DMS 273 (cell line): Measurements from ENCODE around the gene NAT14.
A peak's percentile ranks its signal among the peaks of the same experiment; 100 is the strongest.
"Not testable (repeated sequence)": the region's sequence is repeated elsewhere in the genome, so short reads cannot be mapped to it uniquely, and the experiment has no call there.

Experiments used
- DNase-seq: peaks from one replicate; lab custom pipeline; 2025; ENCODE audit not compliant: unreplicated experiment; lab: John Stamatoyannopoulos, UW

The NAT14 gene

DNA sequence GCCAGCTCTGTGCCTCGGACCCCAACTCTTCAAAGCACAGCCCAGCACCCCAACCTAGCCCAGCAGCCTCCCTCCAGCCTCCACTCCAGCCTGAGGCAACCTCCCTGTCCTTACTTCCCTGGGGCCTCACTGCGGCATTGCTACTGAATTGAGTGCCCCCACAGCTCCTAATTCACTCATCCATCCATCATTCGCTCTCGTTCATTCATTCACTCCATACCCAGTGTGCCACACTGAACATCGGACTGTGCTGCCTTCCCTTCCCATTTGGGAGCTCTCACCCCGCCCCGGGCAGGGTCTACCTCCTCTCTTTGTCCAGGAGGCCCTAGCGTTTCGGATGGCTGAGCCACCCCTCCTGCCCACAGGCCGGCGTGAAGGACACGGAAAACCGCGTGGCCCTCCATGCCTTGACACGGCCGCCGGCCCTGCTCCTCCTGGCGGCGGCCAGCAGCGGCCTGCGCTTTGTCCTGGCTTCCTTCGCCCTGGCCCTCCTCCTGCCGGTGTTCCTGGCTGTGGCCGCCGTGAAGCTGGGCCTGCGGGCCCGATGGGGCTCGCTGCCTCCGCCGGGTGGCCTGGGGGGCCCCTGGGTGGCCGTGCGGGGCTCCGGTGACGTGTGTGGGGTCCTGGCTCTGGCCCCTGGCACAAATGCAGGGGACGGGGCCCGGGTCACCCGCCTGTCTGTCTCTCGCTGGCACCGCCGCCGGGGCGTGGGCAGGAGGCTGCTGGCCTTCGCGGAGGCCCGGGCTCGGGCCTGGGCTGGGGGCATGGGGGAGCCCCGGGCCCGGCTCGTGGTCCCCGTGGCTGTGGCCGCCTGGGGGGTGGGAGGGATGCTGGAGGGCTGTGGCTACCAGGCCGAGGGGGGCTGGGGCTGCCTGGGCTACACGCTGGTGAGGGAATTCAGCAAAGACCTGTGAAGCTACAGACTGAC is 1.3 kb downstream of the NAT14 start:
- no peak for DNase-seq

DNA sequence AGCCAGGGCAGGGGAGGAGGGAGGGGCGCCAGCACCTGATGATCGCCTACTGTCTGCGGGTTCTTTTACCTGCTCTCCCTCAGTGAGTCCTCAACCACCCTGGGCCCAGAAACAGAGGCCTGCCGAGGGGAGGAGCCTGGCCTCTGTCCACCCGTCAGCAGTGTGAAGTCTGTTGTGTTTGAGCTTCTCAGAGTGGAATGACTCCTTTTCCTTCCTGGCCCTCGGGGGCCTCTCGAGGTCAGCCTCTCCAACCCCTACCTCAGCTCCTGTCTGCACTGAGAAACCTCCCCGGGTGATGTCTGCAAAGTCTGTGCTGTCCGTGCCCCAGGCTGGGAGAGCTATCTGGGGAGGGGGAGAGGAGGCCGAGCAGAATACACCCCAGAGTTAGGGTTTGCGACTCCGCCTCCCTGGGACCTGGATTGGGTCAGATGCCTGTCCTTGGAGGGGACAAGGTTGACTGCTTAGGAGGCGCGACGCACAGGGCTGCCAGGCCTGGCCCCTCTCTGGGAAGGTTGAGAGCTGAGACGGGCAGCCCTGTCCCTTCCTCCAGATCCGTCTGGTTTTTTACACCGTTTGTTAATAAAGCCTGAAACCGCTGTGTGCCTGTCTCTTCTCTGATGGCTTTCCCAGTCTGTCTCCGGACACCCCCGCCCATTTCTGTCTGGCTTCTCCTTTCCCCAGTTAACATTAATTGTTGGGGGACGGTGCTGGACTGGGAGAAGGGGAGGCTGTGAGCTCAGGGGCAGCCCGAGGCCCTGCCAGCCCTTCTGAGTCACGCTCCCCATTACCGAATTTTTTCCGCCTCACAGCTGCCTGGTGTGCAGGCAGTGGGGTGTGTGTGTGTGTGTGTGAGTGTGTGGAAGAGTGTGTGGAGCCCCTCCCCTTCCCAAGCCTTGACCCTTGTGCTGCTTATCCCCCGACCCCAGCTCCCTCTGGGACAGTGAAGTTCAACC is 2.3 kb downstream of the NAT14 start:
- DNase-seq, result peak; percentile 81

DNA sequence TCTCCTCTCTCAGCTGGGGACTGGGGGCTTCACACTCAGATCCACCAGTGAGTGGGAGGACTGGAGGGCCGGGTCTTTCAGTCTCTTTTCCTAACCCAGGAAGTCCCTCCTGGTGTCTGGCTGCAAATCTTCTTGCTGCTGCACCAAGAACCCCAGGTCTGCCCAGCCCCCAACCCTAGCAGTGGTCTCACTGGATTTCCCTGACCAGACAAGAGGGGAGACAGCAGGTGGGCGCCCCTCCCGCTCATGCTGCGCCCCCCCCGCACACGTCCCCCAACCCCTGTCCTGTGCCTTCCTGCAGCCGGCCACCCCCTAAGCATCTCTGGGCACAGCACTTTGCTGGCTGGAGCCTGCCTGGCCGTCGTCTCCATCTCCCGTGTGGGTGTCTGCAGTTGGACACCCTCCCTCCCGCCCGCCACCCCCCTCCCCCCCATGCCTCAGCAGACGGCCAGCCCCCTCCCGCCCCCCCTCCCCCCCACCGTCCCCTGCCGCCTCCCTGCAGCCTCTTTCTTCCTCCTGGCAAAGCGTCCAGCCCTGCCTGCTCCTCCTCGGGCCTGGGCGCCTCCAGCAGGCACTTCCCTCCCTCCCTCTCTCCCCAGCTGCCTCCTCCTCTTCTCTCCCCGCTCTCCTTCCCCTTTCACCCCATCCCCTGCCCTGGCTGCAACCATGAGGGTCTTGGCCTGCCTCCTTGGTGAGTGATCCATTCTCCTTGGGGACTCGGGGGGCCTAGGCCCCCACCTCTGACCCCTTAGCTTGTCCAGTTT is 3.1 kb downstream of the NAT14 start, which contains the start of gene SSC5D:
SSC5D (plus strand) TSS at position 513 of the 764 bp plus-strand sequence; CDS start at position 667, 154 bp downstream.
- peak; percentile 62 for DNase-seq

DNA sequence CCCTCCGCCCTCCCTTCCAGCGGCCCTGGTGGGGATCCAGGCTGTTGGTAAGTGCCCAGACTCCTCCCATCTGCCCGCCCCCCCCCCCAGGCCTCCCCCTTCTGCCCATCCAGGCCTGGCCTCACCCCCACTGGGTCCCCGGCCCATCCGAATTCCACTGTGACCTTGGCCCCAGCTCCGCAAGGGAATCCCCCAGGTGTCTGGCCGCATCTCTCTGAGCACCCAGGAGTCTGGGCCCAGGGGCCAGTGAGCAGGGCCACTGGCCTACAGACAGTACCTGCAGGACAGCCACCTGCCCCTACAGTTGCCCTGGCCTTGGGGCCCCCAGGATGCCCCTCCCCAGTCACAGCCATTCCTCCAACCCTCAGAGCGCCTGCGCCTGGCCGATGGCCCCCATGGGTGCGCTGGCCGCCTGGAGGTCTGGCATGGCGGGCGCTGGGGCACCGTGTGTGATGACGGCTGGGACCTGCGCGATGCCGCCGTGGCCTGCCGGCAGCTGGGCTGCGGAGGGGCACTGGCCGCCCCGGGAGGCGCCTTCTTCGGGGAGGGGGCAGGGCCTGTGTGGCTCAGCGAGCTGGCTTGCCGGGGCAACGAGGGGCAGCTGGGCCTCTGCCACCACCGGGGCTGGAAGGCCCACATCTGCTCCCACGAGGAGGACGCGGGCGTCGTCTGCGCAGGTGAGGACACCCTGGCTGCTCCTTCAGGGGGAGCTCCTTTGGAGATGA is 4.2 kb downstream of the NAT14 start:
- DNase-seq, result peak; percentile 34

DNA sequence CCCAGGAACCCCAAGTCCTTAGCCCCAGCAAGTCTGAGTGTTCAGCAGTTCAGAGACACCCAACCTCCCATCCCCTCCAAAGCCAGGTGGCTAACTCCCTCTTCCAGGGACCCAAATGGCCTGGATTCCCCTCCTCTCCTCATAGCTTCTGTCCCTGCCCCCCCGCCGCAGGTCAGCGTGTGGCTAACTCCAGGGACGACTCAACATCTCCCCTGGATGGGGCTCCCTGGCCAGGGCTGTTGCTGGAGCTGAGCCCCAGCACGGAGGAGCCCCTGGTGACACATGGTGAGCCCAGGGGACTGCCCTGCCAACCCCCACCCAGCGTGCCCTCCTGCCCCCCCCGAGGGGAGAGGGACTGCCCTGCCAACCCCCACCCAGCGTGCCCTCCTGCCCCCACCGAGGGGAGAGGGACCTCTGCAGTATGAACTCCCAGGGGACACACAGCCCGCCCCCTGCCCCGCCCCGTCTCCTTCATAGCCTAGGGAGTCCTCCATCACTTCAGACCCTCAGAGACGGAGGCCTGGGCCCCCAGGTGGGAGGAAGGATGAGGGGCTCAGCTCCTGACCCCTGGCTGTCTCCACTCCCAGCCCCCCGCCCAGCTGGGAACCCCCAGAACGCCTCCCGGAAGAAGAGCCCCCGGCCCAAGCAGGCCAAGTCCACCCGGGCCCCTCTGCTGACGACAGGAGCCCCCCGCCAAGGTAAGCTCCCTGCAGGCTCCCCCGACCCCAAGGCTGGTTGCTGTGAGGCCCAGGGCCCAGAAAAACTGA is 4.9 kb downstream of the NAT14 start:
- DNase-seq, result no peak

DNA sequence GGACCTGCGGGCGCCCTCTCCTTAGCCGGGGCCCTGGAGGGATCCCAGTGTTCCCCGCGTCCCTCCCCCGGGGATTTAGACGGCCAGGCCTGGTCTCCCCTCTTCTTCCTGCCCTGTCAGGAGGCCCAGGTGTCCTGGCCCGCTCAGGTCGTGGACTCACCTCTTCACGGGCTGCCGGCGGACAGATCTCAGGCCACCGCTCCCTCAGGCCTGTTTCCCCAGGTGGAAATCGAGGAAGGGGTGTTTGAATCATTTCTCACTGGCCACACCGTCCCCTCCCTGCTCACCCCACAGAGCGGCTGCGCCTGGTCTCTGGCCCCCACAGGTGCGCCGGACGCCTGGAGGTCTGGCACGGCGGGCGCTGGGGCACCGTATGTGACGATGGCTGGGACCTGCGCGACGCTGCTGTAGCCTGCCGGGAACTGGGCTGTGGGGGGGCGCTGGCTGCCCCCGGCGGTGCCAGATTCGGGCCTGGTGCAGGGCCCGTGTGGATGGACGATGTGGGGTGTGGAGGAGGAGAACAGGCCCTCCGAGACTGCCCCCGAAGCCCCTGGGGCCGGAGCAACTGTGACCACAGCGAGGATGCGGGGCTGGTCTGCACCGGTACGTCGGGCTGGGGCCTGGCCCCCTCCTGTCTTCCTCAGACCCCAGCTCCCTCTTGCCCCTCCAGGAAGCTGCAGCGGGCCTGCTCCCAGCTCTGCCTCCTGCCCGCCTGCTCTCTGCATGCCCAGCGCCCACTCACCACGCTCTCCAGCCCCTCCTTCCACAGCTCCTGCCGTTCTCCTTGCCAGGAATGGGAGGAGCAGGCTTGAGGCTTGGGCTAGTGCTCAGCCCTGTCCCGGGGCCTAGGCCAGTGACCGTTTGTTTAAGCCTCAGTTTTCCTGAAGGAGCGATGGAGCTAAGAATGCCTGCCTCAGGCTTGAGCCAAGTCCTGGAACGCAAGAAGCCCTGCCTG is 5.8 kb downstream of the NAT14 start:
- DNase-seq, result no peak

DNA sequence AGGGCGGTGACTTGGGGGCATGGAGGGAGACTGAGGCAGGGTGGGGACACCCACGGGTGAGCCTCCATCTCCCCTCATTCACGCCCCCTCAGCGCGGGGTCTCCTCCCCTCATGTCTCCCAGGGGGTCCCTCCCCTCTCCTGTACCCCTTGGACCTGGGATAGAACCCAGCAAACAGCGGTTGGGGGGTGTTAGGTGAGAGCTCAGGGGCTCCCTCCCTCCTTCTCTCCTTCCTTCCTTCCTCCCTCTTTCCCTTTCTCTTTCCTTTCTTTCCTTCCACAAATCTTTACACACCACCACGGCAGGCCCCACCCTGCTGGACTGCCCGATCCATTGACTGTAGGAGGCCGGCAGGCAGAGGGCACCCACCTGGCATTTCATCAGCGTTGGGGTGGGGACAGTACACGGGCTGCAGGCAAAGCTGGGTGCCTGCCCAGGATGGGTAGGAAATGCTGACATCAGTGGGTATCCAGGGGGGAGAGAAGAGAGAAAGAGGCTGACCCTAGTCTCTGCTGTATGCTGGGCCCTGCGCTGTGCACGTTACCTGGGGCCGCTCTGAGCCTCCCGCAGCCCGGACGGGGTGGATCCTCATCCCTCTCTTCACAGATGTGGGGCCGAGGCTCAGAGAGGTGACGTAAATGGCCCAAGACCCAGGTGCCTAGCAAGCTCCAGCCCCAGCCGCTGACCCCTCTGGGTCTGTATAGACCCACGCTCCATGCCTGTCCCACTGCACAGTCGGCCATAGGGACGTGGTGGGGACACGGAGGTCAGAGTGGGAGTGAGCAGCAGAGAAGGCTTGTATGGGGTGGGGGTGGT is 6.8 kb downstream of the NAT14 start:
- no peak for DNase-seq

DNA sequence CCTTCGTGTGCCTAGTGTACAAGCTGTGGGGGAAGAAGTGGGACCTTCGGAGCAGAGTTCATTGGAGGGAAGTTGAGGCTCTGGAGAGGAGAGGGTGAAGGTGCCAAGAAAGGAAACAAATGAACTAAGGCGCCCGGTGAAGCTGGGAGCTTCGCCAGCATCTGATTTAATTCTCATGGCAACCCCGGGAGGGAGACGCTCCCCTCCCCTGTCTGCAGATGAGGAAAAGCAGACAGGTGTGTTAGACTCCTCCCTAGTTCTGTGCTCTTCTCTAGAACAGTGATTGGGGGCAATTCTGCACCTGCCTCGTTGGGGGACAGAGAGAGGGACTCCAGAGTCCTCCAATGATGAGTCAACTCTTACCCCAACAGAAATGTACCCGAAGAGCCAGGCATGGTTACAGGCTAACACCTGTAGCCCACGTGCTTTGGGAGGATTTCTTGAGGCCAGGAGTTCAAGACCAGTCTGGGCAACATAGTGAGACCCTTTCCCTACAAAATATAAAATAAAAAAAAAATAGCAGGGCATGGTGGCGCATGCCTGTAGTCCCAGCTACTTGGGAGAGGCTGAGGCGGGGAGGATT is 7.5 kb downstream of the NAT14 start:
- peak; percentile 44 for DNase-seq

DNA sequence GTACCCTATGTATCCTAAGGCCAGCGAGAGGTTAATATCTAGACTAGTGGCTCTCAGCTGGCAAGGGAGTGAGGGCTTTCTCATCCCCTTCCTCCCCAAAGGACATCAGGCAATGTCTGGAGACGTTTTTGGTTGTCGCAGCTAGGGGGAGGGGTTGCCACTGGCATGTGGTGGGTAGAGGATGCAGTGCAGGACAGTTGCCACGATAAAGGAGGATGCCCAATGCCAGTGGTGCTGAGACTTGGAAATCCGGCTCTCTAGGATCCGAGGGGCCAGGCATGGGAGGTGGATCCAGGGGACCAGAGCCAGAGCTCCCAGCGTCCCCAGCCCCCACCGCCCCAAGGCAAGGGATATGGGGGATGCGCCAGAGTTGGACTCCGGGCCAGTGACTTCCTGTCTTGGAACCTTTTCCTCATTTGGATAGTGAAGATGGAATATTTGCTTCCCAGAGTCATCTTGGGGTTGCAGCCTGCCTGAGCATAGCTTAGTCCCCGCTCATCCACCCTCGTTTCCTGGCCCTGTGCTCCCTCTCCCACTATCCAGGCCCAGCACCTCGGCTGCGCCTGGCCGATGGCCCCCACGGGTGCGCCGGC is 8.2 kb downstream of the NAT14 start:
- no peak for DNase-seq

DNA sequence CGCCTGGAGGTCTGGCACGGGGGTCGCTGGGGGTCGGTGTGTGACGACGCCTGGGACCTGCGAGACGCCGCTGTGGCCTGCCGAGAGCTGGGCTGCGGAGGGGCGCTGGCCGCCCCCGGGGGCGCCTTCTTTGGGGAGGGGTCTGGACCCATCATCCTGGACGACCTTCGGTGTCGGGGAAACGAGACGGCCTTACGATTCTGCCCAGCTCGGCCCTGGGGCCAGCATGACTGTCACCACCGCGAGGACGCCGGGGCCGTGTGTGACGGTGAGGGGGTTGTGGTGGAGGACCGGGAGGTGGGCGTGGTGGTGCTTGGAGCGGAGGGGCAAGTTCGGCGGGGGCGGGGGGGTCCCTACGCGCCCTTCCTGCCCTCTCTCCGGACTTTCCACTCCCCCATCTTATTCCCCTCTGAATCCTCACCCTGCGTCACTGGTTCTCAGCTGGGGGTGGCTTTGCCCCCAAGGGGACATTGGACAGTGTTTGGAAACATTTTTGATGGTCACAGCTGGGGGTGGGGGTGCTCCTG is 8.7 kb downstream of the NAT14 start:
- DNase-seq, result no peak

DNA sequence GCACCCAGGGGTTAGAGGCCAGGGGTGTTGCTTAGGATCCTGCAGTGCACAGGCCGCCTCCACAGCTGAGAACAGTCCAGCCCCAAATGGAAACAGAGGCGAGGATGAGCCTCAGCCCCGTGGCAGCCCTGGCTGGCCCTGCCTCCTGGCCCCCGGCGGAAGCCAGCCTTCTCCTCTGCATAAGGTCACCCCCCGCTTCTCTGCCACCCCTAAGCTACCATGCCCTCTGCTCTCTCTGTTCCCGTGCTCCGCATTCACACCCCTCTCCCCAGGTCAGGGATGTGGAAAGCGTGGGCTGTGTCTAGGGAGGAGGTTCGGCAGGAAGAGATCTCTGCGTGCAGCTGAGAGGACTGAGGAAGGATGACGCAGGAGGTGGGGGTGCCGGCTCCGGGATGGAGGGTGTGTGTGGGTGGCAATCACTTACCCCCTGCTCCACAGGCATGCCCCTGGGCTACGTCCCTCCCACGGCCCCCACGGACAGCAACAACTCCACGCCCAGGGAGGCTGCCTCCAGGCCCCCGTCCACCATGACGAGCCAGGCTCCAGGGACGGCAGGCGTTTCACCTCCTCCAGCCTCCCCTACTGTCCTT is 9.3 kb downstream of the NAT14 start:
- no peak for DNase-seq

DNA sequence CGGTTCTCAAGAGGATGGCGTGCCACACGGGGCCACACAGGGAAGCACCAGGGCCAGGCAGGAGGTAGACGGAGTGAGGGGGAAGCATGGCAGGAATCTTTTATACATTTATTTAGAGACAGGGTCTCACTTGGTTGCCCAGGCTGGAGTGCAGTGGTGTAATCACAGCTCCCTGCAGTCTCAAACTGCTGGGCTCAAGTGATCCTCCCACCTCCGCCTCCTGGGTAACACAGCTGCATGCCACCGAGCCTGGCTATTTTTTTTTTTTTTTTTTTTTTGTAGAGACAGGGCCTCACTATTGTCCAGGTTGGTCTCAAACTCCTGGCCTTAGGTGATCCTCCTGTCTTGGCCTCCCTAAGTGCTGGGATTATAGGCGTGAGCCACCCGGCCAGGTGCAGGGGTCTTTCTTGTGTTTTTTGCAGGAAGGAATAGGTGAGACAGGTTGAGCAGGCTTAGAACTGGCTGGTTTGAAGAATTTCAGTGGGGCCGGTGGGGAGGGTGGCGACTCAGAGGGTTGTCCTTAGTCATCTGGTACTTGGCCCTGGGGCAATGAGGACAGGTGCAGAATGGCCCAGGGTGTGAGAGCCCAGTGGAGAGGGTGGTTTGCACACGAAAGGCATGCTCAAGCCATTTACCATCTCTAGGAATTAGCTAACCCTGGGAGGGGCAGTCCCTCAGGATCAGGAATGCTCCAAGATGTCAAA is 10.8 kb downstream of the NAT14 start:
- no peak for DNase-seq

DNA sequence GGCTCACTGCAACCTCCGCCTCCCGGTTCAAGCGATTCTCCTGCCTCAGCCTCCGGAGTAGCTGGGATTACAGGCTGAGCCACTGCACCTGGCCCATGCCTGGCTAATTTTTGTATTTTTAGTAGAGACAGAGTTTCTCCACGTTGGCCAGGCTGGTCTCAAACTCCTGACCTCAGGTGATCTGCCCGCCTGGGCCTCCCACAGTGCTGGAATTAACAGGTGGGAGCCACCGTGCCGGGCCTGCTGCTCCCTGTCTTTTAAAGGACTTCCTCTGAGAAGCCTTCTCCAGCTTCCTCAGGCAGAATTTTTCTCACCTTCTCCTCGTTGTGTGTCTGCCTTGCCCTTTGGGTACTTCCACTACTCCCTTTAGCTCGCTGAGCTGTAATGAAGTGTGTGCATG is 11.8 kb downstream of the NAT14 start:
- DNase-seq, result not testable (repeated sequence)

DNA sequence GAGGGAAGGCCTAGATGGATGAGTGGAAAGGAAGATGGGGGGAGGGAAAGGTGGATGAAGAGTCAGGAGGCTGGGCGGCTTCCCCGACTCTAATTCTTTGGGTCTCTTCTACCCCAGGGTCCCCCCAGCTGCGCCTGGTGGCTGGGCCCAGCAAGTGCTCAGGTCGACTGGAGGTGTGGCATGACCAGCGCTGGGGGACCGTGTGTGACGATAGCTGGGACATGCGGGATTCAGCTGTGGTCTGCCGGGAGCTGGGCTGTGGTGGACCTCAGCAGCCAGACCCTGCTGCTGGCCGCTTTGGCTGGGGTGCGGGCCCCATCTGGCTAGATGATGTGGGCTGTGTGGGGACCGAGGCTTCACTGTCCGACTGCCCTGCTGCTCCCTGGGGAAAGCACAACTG is 12.8 kb downstream of the NAT14 start:
- DNase-seq, result no peak

DNA sequence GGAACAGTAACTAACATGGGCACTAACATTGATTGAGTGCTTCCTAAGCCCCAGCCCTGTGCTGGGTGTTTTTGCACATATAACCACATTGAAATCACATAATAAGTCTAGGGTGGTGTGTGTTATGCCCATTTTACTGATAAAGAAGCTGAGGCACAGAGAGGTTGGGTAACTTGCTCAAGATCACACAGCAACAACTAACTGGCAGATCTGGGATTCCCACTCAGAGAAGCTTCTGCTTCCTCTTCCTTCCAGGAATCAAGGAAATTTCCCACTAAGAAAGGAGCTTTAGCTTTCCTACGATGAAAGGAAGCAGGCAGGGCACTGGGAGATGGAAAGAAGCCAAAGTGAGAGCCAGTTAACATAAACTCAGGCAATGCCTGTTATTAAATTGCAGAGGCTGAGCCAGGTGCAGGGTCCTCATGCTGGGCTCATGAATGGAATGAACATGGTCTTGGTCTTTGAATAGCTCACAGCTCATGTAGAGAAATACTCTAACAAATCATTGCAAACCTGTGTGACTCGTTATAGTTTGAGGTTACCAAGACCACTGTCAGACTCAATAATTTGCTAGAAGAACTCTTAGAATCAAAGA is 13.4 kb downstream of the NAT14 start:
- DNase-seq, result no peak
